Fibroblast of lung (primary cell): Measurements from ENCODE around the gene EPB41L1. TPM values are rescaled to one million over a fixed set of nuclear protein-coding genes. Genes with fewer than 3 reads are reported as not detected.

Experiments
- DNase-seq, 2 donors: peaks; one replicate each; pipeline versions ENCODE4 v3.0.0 to v3.0.0-alpha.2; 2010; ENCODE audit warnings: low read depth in 2 of 2
- H2AFZ ChIP-seq: 2 replicates; pipeline ENCODE4 v1.5.1; 2012; ENCODE audit warnings: low read length, control low read depth, inconsistent platforms
- H3K27ac ChIP-seq: 2 replicates; pipeline ENCODE4 v1.5.1; 2011; ENCODE audit warnings: low read length, control low read depth; ENCODE audit not compliant: insufficient read depth
- H3K27me3 ChIP-seq: 2 replicates; pipeline ENCODE4 v1.5.1; 2011; ENCODE audit warnings: mild to moderate bottlenecking, low read length; ENCODE audit not compliant: control insufficient read depth, insufficient read depth
- H3K36me3 ChIP-seq: 2 replicates; pipeline ENCODE4 v1.5.1; 2011; ENCODE audit warnings: low read length; ENCODE audit not compliant: control insufficient read depth, insufficient read depth
- H3K4me1 ChIP-seq: 2 replicates; pipeline ENCODE4 v1.5.1; 2011; ENCODE audit warnings: low read length; ENCODE audit not compliant: control insufficient read depth, insufficient read depth; ENCODE audit errors: extremely low read depth
- H3K4me2 ChIP-seq: 2 replicates; pipeline ENCODE4 v1.5.1; 2011; ENCODE audit warnings: low read length, control low read depth; ENCODE audit not compliant: insufficient read depth; ENCODE audit errors: extremely low read depth
- H3K4me3 ChIP-seq, 4 experiments: fragments of 200-600 bp in 1 of 4; sonication (generic) in 1 of 4; replicated peaks in 1 of 4; 2 replicates each; pipeline ENCODE4 v1.5.1; 2011 to 2016; ENCODE audit warnings: low read length in 4 of 4, low read depth in 3 of 4, mild to moderate bottlenecking in 3 of 4, control low read depth in 2 of 4, inconsistent platforms in 1 of 4, mixed read lengths in 1 of 4; ENCODE audit not compliant: insufficient read depth in 1 of 4; ENCODE audit errors: control extremely low read depth in 1 of 4
- H3K79me2 ChIP-seq: 2 replicates; pipeline ENCODE4 v1.5.1; 2012; ENCODE audit warnings: mild to moderate bottlenecking, low read length, inconsistent platforms; ENCODE audit not compliant: control insufficient read depth, insufficient read depth
- H3K9ac ChIP-seq: 2 replicates; pipeline ENCODE4 v1.5.1; 2011; ENCODE audit warnings: mild to moderate bottlenecking, low read length, control low read depth; ENCODE audit not compliant: insufficient read depth
- H3K9me3 ChIP-seq: 2 replicates; pipeline ENCODE4 v1.5.1; 2012; ENCODE audit warnings: low read depth, low read length; ENCODE audit not compliant: control insufficient read depth, insufficient read depth
- H4K20me1 ChIP-seq: 2 replicates; pipeline ENCODE4 v1.5.1; 2011; ENCODE audit warnings: low read length; ENCODE audit not compliant: control insufficient read depth, insufficient read depth; ENCODE audit errors: extremely low read depth
- CTCF ChIP-seq, 2 donors: IDR thresholded peaks in 1 of 2; conservative IDR thresholded peaks in 1 of 2; 1 replicate in 1 of 2; 2 replicates in 1 of 2; pipeline ENCODE4 v1.5.1; 2011 to 2012; ENCODE audit warnings: low read length in 2 of 2, control low read depth in 1 of 2, inconsistent platforms in 1 of 2, low read depth in 1 of 2, mild to moderate bottlenecking in 1 of 2
- EZH2 ChIP-seq: IDR thresholded peaks from 2 replicates; pipeline ENCODE4 v1.5.1; 2012; ENCODE audit warnings: low read length, control low read depth, mild to moderate bottlenecking; ENCODE audit errors: missing control alignments
- polyA plus RNA-seq, 2 donors: library from polyadenylated mRNA; depleted of rRNA in 1 of 2; stranded (reverse) in 1 of 2; unstranded in 1 of 2; fragments of >200 nt; gene quantifications; 2 replicates each; pipeline ENCODE4 v1.2.1, GENCODE V29; 2011 to 2012; ENCODE audit warnings: missing spikeins in 1 of 2
- total RNA-seq: library from RNA; depleted of rRNA; stranded (reverse); fragments of >200 nt; gene quantifications from 2 replicates; pipeline ENCODE4 v1.2.1, GENCODE V29; 2014

Gene EPB41L1
- total and polyA plus RNA-seq, 2 donors (not counting 1 experiment from before 2014, with no cell fraction given): 16.2 to 17.0 TPM

DNA sequence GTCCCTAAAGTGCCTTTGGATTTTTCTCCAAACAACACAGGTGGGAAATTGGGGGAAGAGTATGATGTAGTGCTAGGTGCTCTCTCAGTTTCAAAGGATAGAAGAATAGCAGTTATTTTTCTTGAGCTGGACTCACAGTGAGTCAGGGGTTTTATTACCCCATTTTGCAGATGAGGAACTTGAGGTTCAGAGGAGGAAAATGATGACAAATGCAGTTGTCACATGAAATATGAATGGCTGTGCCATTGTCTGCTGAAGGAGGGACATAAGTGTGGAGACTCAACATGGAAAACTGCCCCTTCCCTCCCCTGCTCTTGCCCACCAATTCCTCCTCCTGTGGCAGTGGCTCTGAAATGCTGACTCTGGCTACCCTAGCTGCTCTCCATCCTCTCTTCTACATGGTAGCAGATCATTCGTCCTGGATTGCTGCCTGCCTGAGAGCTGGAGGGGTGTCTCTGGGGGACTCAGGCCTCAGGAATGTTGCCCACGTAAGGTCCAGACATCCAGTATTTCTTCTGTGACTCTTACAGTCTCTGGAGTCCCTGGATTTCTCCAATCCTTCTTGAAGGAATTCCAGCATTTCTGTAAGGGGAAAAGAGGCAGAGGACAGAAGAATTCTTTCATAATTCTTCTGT is 37.6 kb upstream of the EPB41L1 start:
- Histone ChIP-seq H3K27ac (no peak overlapping the region), H3K27me3 (no peaks in the 10 kb centered on the region), H3K9me3 (no peaks in the 10 kb centered on the region), H3K9ac (no peak overlapping the region), H2AFZ (no peak overlapping the region), H3K4me2 (no peak overlapping the region), H3K36me3 (no peaks in the 10 kb centered on the region), H3K4me3 (no peak overlapping the region), H4K20me1 (no peaks in the 10 kb centered on the region), H3K79me2 (no peaks in the 10 kb centered on the region), H3K4me1 (peaks cover 9% of the 10 kb centered on the region)
- TF ChIP-seq CTCF (conservative IDR thresholded peaks at IDR 0.05 in 1 of 2, IDR thresholded peaks at IDR 0.05 in 1 of 2; ENCODE audit: low read depth in 1 of 2, low read length in 2 of 2) (no peak), EZH2 (no peak)
- peak; percentile 35 to 93 for DNase-seq

- H3K36me3 ChIP-seq: no peaks in the 10 kb centered on the region
- no peak overlapping the region for H3K4me2 ChIP-seq
- peaks cover 9% of the 10 kb centered on the region for H3K4me1 ChIP-seq
- H3K9ac ChIP-seq: no peak overlapping the region
- H3K27me3 ChIP-seq: no peaks in the 10 kb centered on the region
- H3K79me2 ChIP-seq: no peaks in the 10 kb centered on the region
- H2AFZ ChIP-seq: no peak overlapping the region
- no peaks in the 10 kb centered on the region for H3K9me3 ChIP-seq
- TF ChIP-seq EZH2: no peak
- no peak for TF ChIP-seq CTCF (conservative IDR thresholded peaks at IDR 0.05 in 1 of 2, IDR thresholded peaks at IDR 0.05 in 1 of 2; ENCODE audit: low read depth in 1 of 2, low read length in 2 of 2)
- no peak overlapping the region for H3K4me3 ChIP-seq
- H4K20me1 ChIP-seq: no peaks in the 10 kb centered on the region
- no peak for DNase-seq
- no peak overlapping the region for H3K27ac ChIP-seq
Measured at GRCh38 chr20:36117638-36118037, 36.9 kb upstream of the EPB41L1 start.

DNA sequence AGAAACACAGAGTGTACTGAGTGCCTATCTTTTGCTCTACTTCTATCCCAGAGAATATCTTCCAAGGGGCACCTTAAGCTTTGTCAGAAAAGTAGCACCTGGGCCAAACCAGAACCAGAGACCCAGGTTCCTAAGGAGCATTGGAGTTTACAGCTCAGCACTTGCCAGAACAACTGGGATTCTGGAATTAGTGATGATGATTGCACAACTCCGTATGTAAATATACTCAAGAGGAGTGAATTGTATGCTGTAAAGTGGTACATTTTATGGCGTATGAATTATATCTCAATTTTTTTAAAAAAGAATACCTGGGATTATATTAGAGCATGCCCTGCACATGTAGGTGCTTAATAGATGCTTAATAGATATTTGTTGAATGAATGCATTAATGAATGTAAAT is 36.2 kb upstream of the EPB41L1 start:
- H4K20me1 ChIP-seq: no peaks in the 10 kb centered on the region
- no peak overlapping the region for H3K4me3 ChIP-seq
- no peaks in the 10 kb centered on the region for H3K79me2 ChIP-seq
- H2AFZ ChIP-seq: no peak overlapping the region
- no peaks in the 10 kb centered on the region for H3K36me3 ChIP-seq
- no peak for TF ChIP-seq CTCF (conservative IDR thresholded peaks at IDR 0.05 in 1 of 2, IDR thresholded peaks at IDR 0.05 in 1 of 2; ENCODE audit: low read depth in 1 of 2, low read length in 2 of 2)
- no peak for TF ChIP-seq EZH2
- no peaks in the 10 kb centered on the region for H3K27me3 ChIP-seq
- no peaks in the 10 kb centered on the region for H3K9me3 ChIP-seq
- no peak overlapping the region for H3K9ac ChIP-seq
- H3K27ac ChIP-seq: no peak overlapping the region
- peak in 1 of 2 donors; percentile 17 for DNase-seq
- peaks cover 9% of the 10 kb centered on the region for H3K4me1 ChIP-seq
- no peak overlapping the region for H3K4me2 ChIP-seq
